ENCODE data around the gene GLRX2. TPM values are rescaled to one million over a fixed set of nuclear protein-coding genes. Genes with fewer than 3 reads are reported as not detected.
"Not testable (repeated sequence)": the region's sequence is repeated elsewhere in the genome, so short reads cannot be mapped to it uniquely, and the experiment has no call there.

The GLRX2 gene
- total RNA-seq, 5 donors from 2014 or later (not counting 1 experiment from before 2014, with no cell fraction given): 6.8 to 16.0 (median 13.5) TPM

DNA sequence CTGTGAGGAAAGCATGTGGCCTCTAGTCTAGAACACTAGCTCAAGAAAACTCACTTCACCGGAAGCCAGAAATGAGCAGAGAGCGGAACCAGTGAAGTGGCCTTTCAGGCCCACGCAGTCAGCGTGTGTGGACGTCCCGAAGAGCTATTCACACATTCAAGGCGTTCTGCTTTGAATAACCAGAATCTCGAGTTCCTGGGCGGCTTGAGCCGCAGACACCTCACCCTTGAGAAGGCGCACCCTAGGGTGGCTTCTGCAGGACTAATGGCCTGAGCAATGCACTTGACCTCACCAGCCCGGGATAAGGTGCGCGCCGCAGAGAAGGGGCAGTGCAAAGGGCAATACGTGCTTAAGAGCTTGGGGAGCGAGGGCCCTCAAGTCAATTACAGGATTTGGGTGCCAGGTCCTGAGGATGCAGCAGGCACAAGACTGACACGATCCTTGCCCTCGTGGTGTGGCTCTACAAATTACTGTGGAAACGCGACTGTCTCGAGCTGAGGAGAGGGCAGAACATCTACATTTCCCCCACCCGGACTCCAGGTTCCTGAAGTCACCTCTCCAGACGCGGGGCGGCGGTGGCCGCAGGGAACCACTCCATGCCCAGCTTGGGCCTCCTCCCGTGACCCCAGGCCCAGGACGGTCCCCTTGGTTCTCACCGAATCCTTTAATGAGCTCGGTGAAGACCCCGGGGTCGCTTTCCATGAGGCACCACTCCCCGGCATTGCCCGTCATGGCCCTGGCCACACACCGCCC lies 46.5 kb downstream of the GLRX2 start:
- H3K27me3 ChIP-seq (replicated peaks in 1 of 2; ENCODE audit: control insufficient read depth in 2 of 2, extremely low read depth in 1 of 2, insufficient read depth in 2 of 2, low read length in 1 of 2): no peaks in the 10 kb centered on the region
- DNase-seq (peak in 34 of 35 experiments; percentile 5 to 71 (median 35)), ATAC-seq (replicated peaks in 1 of 4) (peak; percentile 8 to 26 (median 17))
- CTCF ChIA-PET: interaction anchor here in 1 of 2 donors (0.7 to 1.8 kb wide), 12 partner anchors 12 to 1231 kb away, joined by 3 to 19 read pairs (median 4); partner anchors contain the start of genes CDC73 and GLRX2
- Mint-ChIP-seq H3K4me1 (peaks cover 67 to 71% (median 69%) of the 10 kb centered on the region in 3 donors), H3K27ac (peak overlapping the region; percentile 96 to 97), H3K4me3 (peak overlapping the region; percentile 93 to 98 (median 96)), H3K27me3 (no peaks in the 10 kb centered on the region), H3K36me3 (peaks cover 11% of the 10 kb centered on the region), H3K9me3 (no peaks in the 10 kb centered on the region)
- H3K9me3 ChIP-seq: no peaks in the 10 kb centered on the region
- WGBS (ENCODE audit: insufficient coverage): under 1% methylated on average over 37 of the region's 37 CpGs
- peak overlapping the region; percentile 98 to 99 for H3K4me3 ChIP-seq (ENCODE audit: control insufficient read depth in 1 of 2, extremely low read depth in 1 of 2, low read length in 1 of 2)
- no peaks in the 10 kb centered on the region for H3K36me3 ChIP-seq (ENCODE audit: control insufficient read depth in 2 of 2, extremely low read depth in 1 of 2, insufficient read depth in 1 of 2, low read length in 1 of 2)
- POLR2A ChIA-PET: interaction anchor here (0.6 to 1.6 kb wide), 12 partner anchors 43 to 622 kb away, joined by 3 to 11 read pairs (median 4); no protein-coding TSS in a partner anchor
- peak overlapping the region; percentile 92 for H3K27ac ChIP-seq (ENCODE audit: low read length)
- peaks cover 12 to 20% of the 10 kb centered on the region in 2 experiments for H3K4me1 ChIP-seq (ENCODE audit: control insufficient read depth in 1 of 2, extremely low read depth in 1 of 2, insufficient read depth in 2 of 2, low read length in 2 of 2)

DNA sequence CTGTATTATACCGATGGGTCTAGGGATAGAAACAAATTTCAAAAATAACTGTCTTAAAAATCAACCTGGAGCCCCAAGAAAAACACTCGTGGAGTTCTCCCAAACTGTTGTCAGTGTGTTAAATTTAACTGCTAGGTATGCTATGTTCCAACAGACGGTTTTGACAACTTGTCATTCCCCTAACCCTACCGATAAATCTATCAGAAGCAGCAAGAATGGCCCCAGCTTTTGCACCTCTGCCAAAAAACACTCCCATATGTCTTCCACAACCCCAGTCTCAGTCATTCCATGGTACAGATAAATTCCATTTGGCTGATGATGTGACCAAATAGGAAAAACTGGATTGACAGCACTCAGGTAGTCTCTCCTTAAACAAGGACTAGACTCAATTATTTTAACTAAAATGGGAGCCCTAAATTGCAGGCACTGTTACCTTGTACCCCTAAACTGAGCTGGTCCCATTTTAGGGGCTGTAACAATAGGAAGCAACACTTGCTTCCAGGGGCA lies 51.0 kb downstream of the GLRX2 start:
- H3K4me1 ChIP-seq (ENCODE audit: control insufficient read depth in 1 of 2, extremely low read depth in 1 of 2, insufficient read depth in 2 of 2, low read length in 2 of 2): peaks cover 12% of the 10 kb centered on the region in 2 experiments
- H3K4me1 Mint-ChIP-seq: peaks cover 46 to 47% (median 47%) of the 10 kb centered on the region in 3 donors
- H3K27ac ChIP-seq (ENCODE audit: low read length): no peak overlapping the region
- no peak overlapping the region for H3K4me3 ChIP-seq (ENCODE audit: control insufficient read depth in 1 of 2, extremely low read depth in 1 of 2, low read length in 1 of 2)
- peaks cover 0 to 16% of the 10 kb centered on the region in 2 donors for H3K36me3 ChIP-seq (ENCODE audit: control insufficient read depth in 2 of 2, extremely low read depth in 1 of 2, insufficient read depth in 1 of 2, low read length in 1 of 2)
- ATAC-seq (replicated peaks in 1 of 4) (no peak), DNase-seq (no peak)
- H3K27me3 Mint-ChIP-seq: no peaks in the 10 kb centered on the region
- ChIA-PET POLR2A (interaction anchor here in 1 of 2 donors (0.5 kb wide), 1 partner anchor 47 kb away, joined by 6 read pairs; no protein-coding TSS in a partner anchor), CTCF (no interaction called here)
- H3K4me3 Mint-ChIP-seq: no peak overlapping the region
- H3K27ac Mint-ChIP-seq: no peak overlapping the region
- peaks cover 5% of the 10 kb centered on the region for H3K36me3 Mint-ChIP-seq
- no peaks in the 10 kb centered on the region for H3K9me3 Mint-ChIP-seq
- no peaks in the 10 kb centered on the region for H3K9me3 ChIP-seq
- no peaks in the 10 kb centered on the region for H3K27me3 ChIP-seq (replicated peaks in 1 of 2; ENCODE audit: control insufficient read depth in 2 of 2, extremely low read depth in 1 of 2, insufficient read depth in 2 of 2, low read length in 1 of 2)
- no CpG with 5 or more reads among the region's 4 CpGs for WGBS (ENCODE audit: insufficient coverage)

DNA sequence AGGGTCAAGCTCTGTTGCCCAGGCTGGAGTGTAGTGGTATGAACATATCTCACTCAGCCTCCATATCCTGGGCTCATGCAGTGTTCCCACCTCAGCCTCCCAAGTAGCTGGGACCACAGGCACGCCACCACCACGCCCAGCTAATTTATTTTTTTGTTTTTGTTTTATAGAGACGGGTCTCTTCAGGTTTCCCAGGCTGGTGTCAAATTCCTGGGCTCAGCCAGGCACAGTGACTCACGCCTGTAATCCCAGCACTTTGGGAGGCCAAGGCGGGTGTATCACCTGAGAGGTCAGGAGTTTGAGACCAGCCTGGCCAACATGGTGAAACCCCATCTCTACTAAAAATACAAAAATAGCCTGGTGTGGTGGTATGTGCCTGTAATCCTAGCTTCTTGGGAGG lies 56.3 kb downstream of the GLRX2 start:
- CTCF ChIA-PET; POLR2A ChIA-PET; DNase-seq; H3K4me3 ChIP-seq (ENCODE audit: control insufficient read depth in 1 of 2, extremely low read depth in 1 of 2, low read length in 1 of 2); H3K4me1 ChIP-seq (ENCODE audit: control insufficient read depth in 1 of 2, extremely low read depth in 1 of 2, insufficient read depth in 2 of 2, low read length in 2 of 2); H3K27ac ChIP-seq (ENCODE audit: low read length); H3K4me3 Mint-ChIP-seq; H3K27me3 ChIP-seq (replicated peaks in 1 of 2; ENCODE audit: control insufficient read depth in 2 of 2, extremely low read depth in 1 of 2, insufficient read depth in 2 of 2, low read length in 1 of 2); ATAC-seq (replicated peaks in 1 of 4); H3K27me3 Mint-ChIP-seq; H3K9me3 Mint-ChIP-seq; H3K27ac Mint-ChIP-seq; H3K9me3 ChIP-seq: not testable (repeated sequence)
- no CpG with 5 or more reads among the region's 5 CpGs for WGBS (ENCODE audit: insufficient coverage)
- H3K36me3 Mint-ChIP-seq: peaks cover 27% of the 10 kb centered on the region
- peaks cover under 1 to 36% of the 10 kb centered on the region in 2 donors for H3K36me3 ChIP-seq (ENCODE audit: control insufficient read depth in 2 of 2, extremely low read depth in 1 of 2, insufficient read depth in 1 of 2, low read length in 1 of 2)
- peaks cover 10 to 17% (median 13%) of the 10 kb centered on the region in 3 donors for H3K4me1 Mint-ChIP-seq

Other genes with a start within 250 kb of the GLRX2 start
- 10 to 100 TPM; 20.8 to 32.2 (median 27.1) TPM for gene UCHL5, start 46.1 kb downstream of the GLRX2 start, total RNA-seq
- 10 to 100 TPM; 54.3 to 66.4 (median 62.3) TPM for gene RO60, start 45.8 kb downstream of the GLRX2 start, total RNA-seq
- gene CDC73, start 16.6 kb upstream of the GLRX2 start, total RNA-seq: 10 to 100 TPM; 54.1 to 64.4 (median 57.4) TPM
- gene B3GALT2, start 81.2 kb upstream of the GLRX2 start, total RNA-seq: 10 to 100 TPM in 2 of 5 donors, 1 to 10 TPM in 2, under 1 TPM in 1; 0.15 to 16.6 (median 3.4) TPM